ENCODE data around the gene PTPRC.

- TF ChIP-seq CTCF (conservative IDR thresholded peaks at IDR 0.05; ENCODE audit: low read depth, low read length) (no peak), EZH2 (IDR thresholded peaks at IDR 0.05; ENCODE audit: low read length, unreplicated experiment) (no peak)
Measured at GRCh38 chr1:198620951-198621824, 17.7 kb upstream of the PTPRC start.
